SK-N-MC (cell line): Measurements from ENCODE around the gene FCHO1.
"Not testable (repeated sequence)": the region's sequence is repeated elsewhere in the genome, so short reads cannot be mapped to it uniquely, and the experiment has no call there.

Experiments used
- DNase-seq: peaks from one replicate; pipeline ENCODE4 v3.0.0-alpha.2; 2011; ENCODE audit warnings: low read depth, low spot score
- H3K27ac ChIP-seq: fragments of 200-600 bp; sonication (generic); 2 replicates; pipeline ENCODE4 v1.5.1; 2016; ENCODE audit warnings: mixed run types
- H3K36me3 ChIP-seq: fragments of 200-600 bp; sonication (generic); 2 replicates; pipeline ENCODE4 v1.6.1; 2017; ENCODE audit warnings: antibody characterized with exemption, low read length, mixed read lengths; ENCODE audit not compliant: insufficient read depth
- H3K4me3 ChIP-seq: fragments of 200-600 bp; sonication (generic); 2 replicates; pipeline ENCODE4 v1.5.1; 2016
- H3K9ac ChIP-seq: fragments of 200-600 bp; sonication (generic); 2 replicates; pipeline ENCODE4 v1.8.0; 2017; ENCODE audit warnings: mixed run types, mixed read lengths; ENCODE audit not compliant: insufficient read length
- H3K9me3 ChIP-seq: fragments of 200-600 bp; sonication (generic); 2 replicates; pipeline ENCODE4 v1.6.1; 2017; ENCODE audit warnings: low read depth, mild to moderate bottlenecking, antibody characterized with exemption, low read length, moderate library complexity, mixed read lengths
- EZH2 ChIP-seq: fragments of 200-600 bp; sonication (generic); IDR thresholded peaks from one replicate; pipeline ENCODE4 v1.6.1; 2017; ENCODE audit warnings: antibody characterized with exemption
- FOXP2 ChIP-seq: optimal IDR thresholded peaks from 2 replicates; pipeline ENCODE3; 2011; ENCODE audit warnings: mild to moderate bottlenecking, moderate library complexity; ENCODE audit not compliant: insufficient read depth; ENCODE audit errors: extremely low read length, control extremely low read depth
- POLR2AphosphoS5 ChIP-seq: IDR thresholded peaks from 2 replicates; pipeline ENCODE4 v1.6.1; 2012; ENCODE audit warnings: mild to moderate bottlenecking, low read depth, low read length, borderline replicate concordance

The FCHO1 gene

GRCh38 chr19:17778251-17778967, 27.1 kb downstream of the FCHO1 start:
- Histone ChIP-seq H3K9me3 (no peaks in the 10 kb centered on the region), H3K36me3 (no peaks in the 10 kb centered on the region), H3K9ac (no peak overlapping the region), H3K4me3 (no peak overlapping the region), H3K27ac (no peak overlapping the region)
- no peak for DNase-seq
- TF ChIP-seq EZH2 = no peak
- TF ChIP-seq FOXP2 = no peak
- TF ChIP-seq POLR2AphosphoS5 = no peak

GRCh38 chr19:17778968-17779929, 28.0 kb downstream of the FCHO1 start:
- no peak for TF ChIP-seq FOXP2
- no peak for TF ChIP-seq EZH2
- TF ChIP-seq POLR2AphosphoS5 = no peak
- H3K9me3 ChIP-seq = no peaks in the 10 kb centered on the region
- H3K27ac ChIP-seq = no peak overlapping the region
- H3K4me3 ChIP-seq = peak overlapping the region; percentile 15; the same call in 1 of the 2 replicates
- no peak for DNase-seq
- H3K9ac ChIP-seq = no peak overlapping the region
- no peaks in the 10 kb centered on the region for H3K36me3 ChIP-seq

GRCh38 chr19:17780781-17781180, 29.5 kb downstream of the FCHO1 start:
- Histone ChIP-seq H3K4me3 (no peak overlapping the region), H3K27ac (no peak overlapping the region), H3K9ac (no peak overlapping the region), H3K36me3 (no peaks in the 10 kb centered on the region), H3K9me3 (no peaks in the 10 kb centered on the region)
- no peak for DNase-seq
- TF ChIP-seq FOXP2 (no peak), EZH2 (no peak), POLR2AphosphoS5 (no peak)

- not testable (repeated sequence) for DNase-seq, H3K27ac ChIP-seq, H3K4me3 ChIP-seq, H3K9ac ChIP-seq, H3K36me3 ChIP-seq, H3K9me3 ChIP-seq
These were observed 32.4 kb downstream of the FCHO1 start for GRCh38 chr19:17783721-17784120.

GRCh38 chr19:17784201-17785008, 33.1 kb downstream of the FCHO1 start:
- no peaks in the 10 kb centered on the region for H3K9me3 ChIP-seq
- TF ChIP-seq EZH2 (no peak), FOXP2 (no peak), POLR2AphosphoS5 (no peak)
- no peak overlapping the region for H3K4me3 ChIP-seq
- H3K9ac ChIP-seq = no peak overlapping the region
- no peak for DNase-seq
- no peak overlapping the region for H3K27ac ChIP-seq
- no peaks in the 10 kb centered on the region for H3K36me3 ChIP-seq

- no peaks in the 10 kb centered on the region for H3K36me3 ChIP-seq
- TF ChIP-seq POLR2AphosphoS5 (no peak), EZH2 (no peak), FOXP2 (no peak)
- H3K27ac ChIP-seq = no peak overlapping the region
- no peaks in the 10 kb centered on the region for H3K9me3 ChIP-seq
- no peak overlapping the region for H3K4me3 ChIP-seq
- no peak overlapping the region for H3K9ac ChIP-seq
- DNase-seq = no peak
These were observed 36.1 kb downstream of the FCHO1 start for GRCh38 chr19:17787274-17787913.

- H3K27ac ChIP-seq = no peak overlapping the region
These were observed 37.4 kb downstream of the FCHO1 start for GRCh38 chr19:17788632-17789031.

More at GRCh38 chr19:17788632-17789031, 37.4 kb downstream of the FCHO1 start:
- no peak overlapping the region for H3K4me3 ChIP-seq
- H3K9me3 ChIP-seq = no peaks in the 10 kb centered on the region
- TF ChIP-seq FOXP2 (no peak), EZH2 (no peak), POLR2AphosphoS5 (no peak)
- no peak overlapping the region for H3K9ac ChIP-seq
- DNase-seq = no peak
- H3K36me3 ChIP-seq = no peaks in the 10 kb centered on the region
